Measurements from ENCODE around the gene VSIR. TPM values are rescaled to one million over a fixed set of nuclear protein-coding genes. Genes with fewer than 3 reads are reported as not detected.

VSIR gene
- 0.29 TPM for total RNA-seq (ENCODE audit: unreplicated experiment)
- long read RNA-seq, result 0 reads

DNA sequence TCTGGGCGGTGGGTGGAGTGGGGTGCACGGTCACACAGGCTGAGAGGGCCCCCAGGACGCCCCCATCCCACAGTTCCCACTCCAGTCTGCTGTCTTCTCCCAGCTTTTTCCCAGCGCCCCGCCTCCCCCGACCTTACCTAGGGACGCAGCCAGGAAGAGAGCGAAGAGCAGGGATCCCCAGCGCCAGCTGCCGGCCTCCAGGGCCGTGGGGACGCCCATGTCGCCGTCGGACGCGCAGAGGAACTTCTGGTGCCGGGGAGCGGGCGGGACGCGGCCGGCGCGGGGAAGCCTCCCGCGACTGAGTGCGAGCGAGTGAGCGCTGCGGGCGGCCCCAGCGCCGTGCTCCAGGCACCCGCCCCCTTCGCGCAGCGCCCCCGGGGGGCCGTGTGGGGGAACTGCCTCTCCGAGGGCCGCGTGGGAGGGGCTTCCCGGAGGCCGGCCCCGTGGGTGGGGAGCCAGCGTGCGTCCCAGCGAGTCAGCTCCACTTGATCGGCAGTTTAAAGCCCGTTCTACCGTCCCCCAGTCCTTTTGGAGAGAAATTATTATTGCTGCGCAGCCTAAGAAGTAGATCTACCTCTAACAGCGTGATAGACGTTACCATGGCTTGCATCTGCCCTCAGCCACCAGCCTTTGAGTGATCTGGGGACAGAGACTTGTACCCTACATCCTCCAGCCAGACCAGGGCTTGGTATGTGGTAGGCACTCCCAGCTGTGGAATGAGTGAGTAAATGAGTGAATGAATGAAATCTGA is at the start of gene VSIR:
Gene VSIR (minus strand): TSS at position 300 of the 751 bp plus-strand sequence. CDS start 81 bp downstream, at position 219.
- Mint-ChIP-seq H3K27me3 (ENCODE audit: unreplicated experiment) (peaks cover 7% of the 10 kb centered on the region), H3K9me3 (ENCODE audit: unreplicated experiment) (peaks cover 3% of the 10 kb centered on the region), H3K36me3 (ENCODE audit: unreplicated experiment) (no peaks in the 10 kb centered on the region), H3K4me3 (ENCODE audit: unreplicated experiment) (peak within 1 kb of the TSS; percentile 65), H3K4me1 (ENCODE audit: low read depth, unreplicated experiment) (peaks cover 11% of the 10 kb centered on the region), H3K27ac (ENCODE audit: unreplicated experiment) (no peak within 1 kb of the TSS)
- TF ChIP-seq CTCF (IDR thresholded peaks at IDR 0.05; ENCODE audit: partially characterized antibody, unreplicated experiment), result peak; percentile 93
- DNase-seq, result peak; percentile 88

- no peak for TF ChIP-seq CTCF (IDR thresholded peaks at IDR 0.05; ENCODE audit: partially characterized antibody, unreplicated experiment)
- Mint-ChIP-seq H3K27me3 (ENCODE audit: unreplicated experiment) (peaks cover 5% of the 10 kb centered on the region), H3K27ac (ENCODE audit: unreplicated experiment) (no peak overlapping the region), H3K36me3 (ENCODE audit: unreplicated experiment) (no peaks in the 10 kb centered on the region), H3K4me1 (ENCODE audit: low read depth, unreplicated experiment) (no peaks in the 10 kb centered on the region), H3K4me3 (ENCODE audit: unreplicated experiment) (peak overlapping the region; percentile 25), H3K9me3 (ENCODE audit: unreplicated experiment) (peaks cover 3% of the 10 kb centered on the region)
- DNase-seq, result no peak
Observed at GRCh38 chr10:71821909-71822763, 48.8 kb upstream of the VSIR start.

DNA sequence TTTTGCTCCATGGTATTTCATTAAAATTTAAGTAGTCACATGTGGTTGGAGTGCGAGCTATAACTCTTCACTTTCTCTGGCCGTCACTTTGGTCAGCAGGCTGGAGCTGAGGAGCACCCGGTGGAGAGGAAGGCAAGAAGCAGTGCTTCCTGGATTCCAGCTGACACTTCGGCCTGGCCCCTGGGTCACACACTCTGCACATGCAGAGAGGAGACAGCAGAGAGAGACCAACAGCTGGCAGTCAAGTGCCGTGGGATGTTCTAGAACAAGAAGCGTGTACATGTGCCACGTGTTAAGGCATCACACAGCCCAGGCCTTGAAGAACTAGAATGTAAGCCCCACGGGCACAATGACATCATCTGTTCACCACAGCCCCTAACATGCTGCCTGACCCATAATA is 47.6 kb upstream of the VSIR start:
- TF ChIP-seq CTCF (IDR thresholded peaks at IDR 0.05; ENCODE audit: partially characterized antibody, unreplicated experiment), result no peak
- Mint-ChIP-seq H3K9me3 (ENCODE audit: unreplicated experiment) (peaks cover 5% of the 10 kb centered on the region), H3K27me3 (ENCODE audit: unreplicated experiment) (peaks cover 10% of the 10 kb centered on the region), H3K36me3 (ENCODE audit: unreplicated experiment) (no peaks in the 10 kb centered on the region), H3K4me1 (ENCODE audit: low read depth, unreplicated experiment) (no peaks in the 10 kb centered on the region), H3K27ac (ENCODE audit: unreplicated experiment) (no peak overlapping the region), H3K4me3 (ENCODE audit: unreplicated experiment) (no peak overlapping the region)
- DNase-seq, result no peak

DNA sequence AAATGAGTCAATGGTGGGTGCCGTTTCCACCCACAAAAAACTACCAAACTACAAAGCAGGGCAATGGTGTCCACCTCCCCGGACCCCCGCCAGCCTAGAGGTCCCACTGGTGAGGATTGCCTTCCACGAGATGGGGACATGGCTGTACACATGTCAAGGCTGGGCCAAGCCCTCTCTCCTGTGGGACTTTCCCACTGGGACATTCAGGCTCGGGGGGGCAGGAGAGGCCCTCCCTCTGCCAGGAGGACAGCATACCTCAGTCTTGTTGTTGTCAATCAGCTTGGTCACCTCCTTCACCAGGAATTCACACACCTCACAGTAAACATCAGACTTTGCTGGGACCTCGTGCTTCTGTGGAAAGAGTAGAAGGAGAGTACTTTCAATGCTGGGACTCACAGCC is 46.7 kb upstream of the VSIR start:
- no peak overlapping the region for H3K4me3 Mint-ChIP-seq (ENCODE audit: unreplicated experiment)
- peaks cover 8% of the 10 kb centered on the region for H3K9me3 Mint-ChIP-seq (ENCODE audit: unreplicated experiment)
- TF ChIP-seq CTCF (IDR thresholded peaks at IDR 0.05; ENCODE audit: partially characterized antibody, unreplicated experiment), result no peak
- no peak overlapping the region for H3K27ac Mint-ChIP-seq (ENCODE audit: unreplicated experiment)
- DNase-seq, result no peak
- H3K4me1 Mint-ChIP-seq (ENCODE audit: low read depth, unreplicated experiment), result no peaks in the 10 kb centered on the region
- H3K27me3 Mint-ChIP-seq (ENCODE audit: unreplicated experiment), result peaks cover 12% of the 10 kb centered on the region
- H3K36me3 Mint-ChIP-seq (ENCODE audit: unreplicated experiment), result no peaks in the 10 kb centered on the region
